CD4-positive, alpha-beta T cell treated with Interleukin-15 for 1 hour (primary cell): Measurements from ENCODE around the gene OR5K1.
A peak's percentile ranks its signal among the peaks of the same experiment; 100 is the strongest.

Experiments
- DNase-seq: peaks from one replicate; pipeline ENCODE4 v3.0.0-alpha.2; 2020

The OR5K1 gene

GRCh38 chr3:98462901-98463300 is at the start of gene OR5K1:
Gene OR5K1 (plus strand): TSS chr3:98463201. CDS start chr3:98469577, 6,376 bp downstream.
- no peak for DNase-seq

- no peak for DNase-seq
Measured at GRCh38 chr3:98432575-98432974, 30.4 kb upstream of the OR5K1 start.

- no peak for DNase-seq
Measured at GRCh38 chr3:98433764-98434163, 29.2 kb upstream of the OR5K1 start.

GRCh38 chr3:98434412-98434811 is 28.6 kb upstream of the OR5K1 start:
- DNase-seq: no peak

GRCh38 chr3:98440283-98440682 is 22.7 kb upstream of the OR5K1 start:
- no peak for DNase-seq

GRCh38 chr3:98445949-98446406 is 17.0 kb upstream of the OR5K1 start:
- no peak for DNase-seq

GRCh38 chr3:98449606-98450193 is 13.3 kb upstream of the OR5K1 start:
- DNase-seq: no peak

- DNase-seq: no peak
Measured at GRCh38 chr3:98450372-98450771, 12.6 kb upstream of the OR5K1 start.

GRCh38 chr3:98453827-98454226 is 9.2 kb upstream of the OR5K1 start:
- DNase-seq: no peak

GRCh38 chr3:98454929-98455328 is 8.1 kb upstream of the OR5K1 start:
- no peak for DNase-seq

GRCh38 chr3:98457543-98457942 is 5.5 kb upstream of the OR5K1 start:
- DNase-seq: no peak

GRCh38 chr3:98460220-98460619 is 2.8 kb upstream of the OR5K1 start:
- DNase-seq: no peak

GRCh38 chr3:98482717-98483482 is 19.9 kb downstream of the OR5K1 start:
- DNase-seq: no peak

GRCh38 chr3:98483626-98484025 is 20.6 kb downstream of the OR5K1 start:
- no peak for DNase-seq

- no peak for DNase-seq
Measured at GRCh38 chr3:98497381-98497780, 34.4 kb downstream of the OR5K1 start, which contains the start of gene OR5K2. Gene OR5K2 (plus strand): TSS chr3:98497681. CDS start chr3:98497681, 0 bp downstream.

GRCh38 chr3:98500019-98500418 is 37.0 kb downstream of the OR5K1 start:
- DNase-seq: no peak

GRCh38 chr3:98501270-98501669 is 38.3 kb downstream of the OR5K1 start:
- no peak for DNase-seq

GRCh38 chr3:98501863-98502576 is 39.0 kb downstream of the OR5K1 start:
- no peak for DNase-seq

- no peak for DNase-seq
Measured at GRCh38 chr3:98504539-98504938, 41.5 kb downstream of the OR5K1 start.

- DNase-seq: no peak
Measured at GRCh38 chr3:98508582-98508981, 45.6 kb downstream of the OR5K1 start.

- DNase-seq: no peak
Measured at GRCh38 chr3:98512576-98512975, 49.6 kb downstream of the OR5K1 start.

- peak; percentile 21 for DNase-seq
Measured at GRCh38 chr3:98513091-98513511, 50.1 kb downstream of the OR5K1 start.

- no peak for DNase-seq
Measured at GRCh38 chr3:98513736-98514135, 50.7 kb downstream of the OR5K1 start.

GRCh38 chr3:98514948-98515347 is 51.9 kb downstream of the OR5K1 start:
- DNase-seq: no peak
